Mucosa of rectum (tissue), 2 donors: ENCODE measurements around the gene RUNX1.

ENCODE experiments used
- H3K27ac ChIP-seq, 2 donors: one replicate each; pipeline ENCODE4 v1.7.0; 2013; ENCODE audit warnings: inconsistent platforms in 2 of 2, low read depth in 2 of 2, low read length in 2 of 2
- H3K27me3 ChIP-seq, 2 donors: one replicate each; pipeline ENCODE4 v1.7.0; 2013; ENCODE audit warnings: low read length in 2 of 2; ENCODE audit not compliant: control insufficient read depth in 2 of 2, insufficient read depth in 2 of 2
- H3K36me3 ChIP-seq, 2 donors: one replicate each; pipeline ENCODE4 v1.7.0; 2013; ENCODE audit warnings: low read length in 2 of 2; ENCODE audit not compliant: control insufficient read depth in 2 of 2, insufficient read depth in 2 of 2
- H3K4me1 ChIP-seq, 2 donors: one replicate each; pipeline ENCODE4 v1.7.0; 2013; ENCODE audit warnings: low read length in 2 of 2, mild to moderate bottlenecking in 1 of 2; ENCODE audit not compliant: control insufficient read depth in 2 of 2, insufficient read depth in 2 of 2
- H3K4me3 ChIP-seq, 2 donors: one replicate each; pipeline ENCODE4 v1.7.0; 2013; ENCODE audit warnings: low read length in 2 of 2
- H3K9ac ChIP-seq, 2 donors: one replicate each; pipeline ENCODE4 v1.7.0; 2013; ENCODE audit warnings: low read length in 2 of 2, low read depth in 1 of 2, mild to moderate bottlenecking in 1 of 2
- H3K9me3 ChIP-seq, 2 donors: one replicate each; pipeline ENCODE4 v1.7.0; 2013; ENCODE audit warnings: low read length in 2 of 2; ENCODE audit not compliant: control insufficient read depth in 2 of 2
- donor health status: healthy.
- donor health status: Normal muscosa, but diverticular disease.

The RUNX1 gene

GRCh38 chr21:34923202-34923601 is 125.9 kb downstream of the RUNX1 start:
- peaks cover 5 to 7% of the 10 kb centered on the region in 2 donors for H3K4me1 ChIP-seq
- H3K9ac ChIP-seq: no peak overlapping the region
- no peak overlapping the region for H3K4me3 ChIP-seq
- H3K27me3 ChIP-seq: no peaks in the 10 kb centered on the region
- H3K27ac ChIP-seq: no peak overlapping the region
- no peaks in the 10 kb centered on the region for H3K9me3 ChIP-seq
- H3K36me3 ChIP-seq: no peaks in the 10 kb centered on the region

- Histone ChIP-seq H3K27me3 (no peaks in the 10 kb centered on the region), H3K27ac (no peak overlapping the region), H3K4me3 (no peak overlapping the region), H3K9me3 (no peaks in the 10 kb centered on the region), H3K36me3 (no peaks in the 10 kb centered on the region), H3K4me1 (peaks cover 5 to 7% of the 10 kb centered on the region in 2 donors), H3K9ac (no peak overlapping the region)
Observed at GRCh38 chr21:34922479-34922878, 126.6 kb downstream of the RUNX1 start.

- Histone ChIP-seq H3K27ac (no peak overlapping the region), H3K36me3 (no peaks in the 10 kb centered on the region), H3K4me1 (no peaks in the 10 kb centered on the region), H3K4me3 (no peak overlapping the region), H3K27me3 (no peaks in the 10 kb centered on the region), H3K9ac (no peak overlapping the region), H3K9me3 (no peaks in the 10 kb centered on the region)
Observed at GRCh38 chr21:34921151-34921550, 128.0 kb downstream of the RUNX1 start.

- no peaks in the 10 kb centered on the region for H3K9me3 ChIP-seq
- H3K36me3 ChIP-seq: no peaks in the 10 kb centered on the region
- no peaks in the 10 kb centered on the region for H3K4me1 ChIP-seq
Observed at GRCh38 chr21:34919406-34919805, 129.7 kb downstream of the RUNX1 start.

GRCh38 chr21:34916446-34916845 is 132.7 kb downstream of the RUNX1 start:
- H3K36me3 ChIP-seq: no peaks in the 10 kb centered on the region
- H3K4me3 ChIP-seq: no peak overlapping the region
- H3K4me1 ChIP-seq: no peaks in the 10 kb centered on the region
- no peaks in the 10 kb centered on the region for H3K27me3 ChIP-seq
- H3K9ac ChIP-seq: no peak overlapping the region
- H3K27ac ChIP-seq: no peak overlapping the region
- no peaks in the 10 kb centered on the region for H3K9me3 ChIP-seq

More at GRCh38 chr21:34919406-34919805, 129.7 kb downstream of the RUNX1 start:
- H3K4me3 ChIP-seq: no peak overlapping the region
- H3K27me3 ChIP-seq: no peaks in the 10 kb centered on the region
- no peak overlapping the region for H3K27ac ChIP-seq
- no peak overlapping the region for H3K9ac ChIP-seq

GRCh38 chr21:34915364-34915841 is 133.7 kb downstream of the RUNX1 start:
- no peak overlapping the region for H3K27ac ChIP-seq
- no peaks in the 10 kb centered on the region for H3K27me3 ChIP-seq
- no peaks in the 10 kb centered on the region for H3K4me1 ChIP-seq
- H3K4me3 ChIP-seq: no peak overlapping the region
- H3K36me3 ChIP-seq: no peaks in the 10 kb centered on the region
- no peak overlapping the region for H3K9ac ChIP-seq
- H3K9me3 ChIP-seq: no peaks in the 10 kb centered on the region

GRCh38 chr21:34914239-34914638 is 134.9 kb downstream of the RUNX1 start:
- H3K9me3 ChIP-seq: no peaks in the 10 kb centered on the region
- H3K27ac ChIP-seq: no peak overlapping the region
- no peaks in the 10 kb centered on the region for H3K4me1 ChIP-seq
- no peak overlapping the region for H3K9ac ChIP-seq
- no peaks in the 10 kb centered on the region for H3K36me3 ChIP-seq
- no peak overlapping the region for H3K4me3 ChIP-seq
- no peaks in the 10 kb centered on the region for H3K27me3 ChIP-seq

GRCh38 chr21:34913811-34914210 is 135.3 kb downstream of the RUNX1 start:
- Histone ChIP-seq H3K36me3 (no peaks in the 10 kb centered on the region), H3K4me1 (no peaks in the 10 kb centered on the region), H3K9me3 (no peaks in the 10 kb centered on the region), H3K27ac (no peak overlapping the region), H3K9ac (no peak overlapping the region), H3K27me3 (no peaks in the 10 kb centered on the region), H3K4me3 (no peak overlapping the region)

- Histone ChIP-seq H3K9ac (no peak overlapping the region), H3K4me3 (no peak overlapping the region), H3K36me3 (no peaks in the 10 kb centered on the region), H3K9me3 (no peaks in the 10 kb centered on the region), H3K4me1 (peaks cover 0 to 2% of the 10 kb centered on the region in 2 donors), H3K27ac (no peak overlapping the region), H3K27me3 (no peaks in the 10 kb centered on the region)
Observed at GRCh38 chr21:34912022-34912945, 136.8 kb downstream of the RUNX1 start.

GRCh38 chr21:34911360-34911759 is 137.7 kb downstream of the RUNX1 start:
- H3K27me3 ChIP-seq: no peaks in the 10 kb centered on the region
- no peak overlapping the region for H3K4me3 ChIP-seq
- peaks cover 0 to 2% of the 10 kb centered on the region in 2 donors for H3K4me1 ChIP-seq

More at GRCh38 chr21:34911360-34911759, 137.7 kb downstream of the RUNX1 start:
- H3K9ac ChIP-seq: no peak overlapping the region
- no peaks in the 10 kb centered on the region for H3K36me3 ChIP-seq
- H3K27ac ChIP-seq: no peak overlapping the region
- no peaks in the 10 kb centered on the region for H3K9me3 ChIP-seq
